ENCODE data around the gene MXRA7.

DNA sequence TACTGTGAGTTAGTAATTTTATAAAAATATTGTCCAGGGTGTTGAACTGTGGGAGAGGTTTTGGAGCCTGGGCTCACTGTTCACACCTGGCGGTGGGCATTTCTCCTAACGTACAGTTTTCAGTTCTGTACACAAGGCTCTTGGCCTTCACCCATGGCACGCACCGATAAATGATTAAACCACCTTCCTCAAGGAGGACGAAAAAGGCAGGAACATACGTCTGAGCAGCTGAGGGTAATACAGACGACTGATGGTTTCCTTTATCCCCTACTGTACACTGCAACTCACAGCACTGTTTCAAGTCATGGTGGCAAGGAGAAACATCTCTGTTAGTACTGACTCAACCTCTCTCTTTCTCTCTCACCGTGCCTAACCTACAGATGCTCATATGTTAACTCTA is 65.8 kb downstream of the MXRA7 start:
- TF ChIP-seq, protein P1, sequence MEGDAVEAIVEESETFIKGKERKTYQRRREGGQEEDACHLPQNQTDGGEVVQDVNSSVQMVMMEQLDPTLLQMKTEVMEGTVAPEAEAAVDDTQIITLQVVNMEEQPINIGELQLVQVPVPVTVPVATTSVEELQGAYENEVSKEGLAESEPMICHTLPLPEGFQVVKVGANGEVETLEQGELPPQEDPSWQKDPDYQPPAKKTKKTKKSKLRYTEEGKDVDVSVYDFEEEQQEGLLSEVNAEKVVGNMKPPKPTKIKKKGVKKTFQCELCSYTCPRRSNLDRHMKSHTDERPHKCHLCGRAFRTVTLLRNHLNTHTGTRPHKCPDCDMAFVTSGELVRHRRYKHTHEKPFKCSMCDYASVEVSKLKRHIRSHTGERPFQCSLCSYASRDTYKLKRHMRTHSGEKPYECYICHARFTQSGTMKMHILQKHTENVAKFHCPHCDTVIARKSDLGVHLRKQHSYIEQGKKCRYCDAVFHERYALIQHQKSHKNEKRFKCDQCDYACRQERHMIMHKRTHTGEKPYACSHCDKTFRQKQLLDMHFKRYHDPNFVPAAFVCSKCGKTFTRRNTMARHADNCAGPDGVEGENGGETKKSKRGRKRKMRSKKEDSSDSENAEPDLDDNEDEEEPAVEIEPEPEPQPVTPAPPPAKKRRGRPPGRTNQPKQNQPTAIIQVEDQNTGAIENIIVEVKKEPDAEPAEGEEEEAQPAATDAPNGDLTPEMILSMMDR (IDR thresholded peaks at IDR 0.05): no peak
- no peak for TF ChIP-seq POLR2A (IDR thresholded peaks at IDR 0.05)
